ENCODE measurements around the gene POR. TPM values are rescaled to one million over a fixed set of nuclear protein-coding genes. Genes with fewer than 3 reads are reported as not detected.

POR gene
- total RNA-seq, 4 donors from 2014 or later = 66.6 to 244 (median 107) TPM

GRCh38 chr7:75937958-75938786 lies 23.2 kb downstream of the POR start:
- Histone ChIP-seq H3K27me3 (no peaks in the 10 kb centered on the region), H3K27ac (peak overlapping the region in 1 of 4 donors; percentile 18), H3K36me3 (peaks cover 0 to 17% (median 0%) of the 10 kb centered on the region in 3 donors), H3K4me1 (peaks cover 0 to 25% (median 2%) of the 10 kb centered on the region in 4 donors), H3K4me3 (no peak overlapping the region), H3K9me3 (peaks cover 0 to 8% (median 0%) of the 10 kb centered on the region in 4 donors)
- TF ChIP-seq EP300 (IDR thresholded peaks at IDR 0.05) (peak; percentile 38 to 82), CTCF (IDR thresholded peaks at IDR 0.05) (no peak)
- WGBS, 2 donors = 55 to 62% methylated on average over 15 of the region's 15 CpGs
- DNase-seq (ENCODE audit: low spot score in 2 of 2) = peak; percentile 45 to 70

GRCh38 chr7:75938921-75939320 lies 24.0 kb downstream of the POR start:
- Histone ChIP-seq H3K27ac (no peak overlapping the region), H3K9me3 (peaks cover 0 to 8% (median 0%) of the 10 kb centered on the region in 4 donors), H3K4me3 (no peak overlapping the region), H3K36me3 (peaks cover 0 to 17% (median 0%) of the 10 kb centered on the region in 3 donors), H3K4me1 (peaks cover 0 to 20% (median 0%) of the 10 kb centered on the region in 4 donors), H3K27me3 (no peaks in the 10 kb centered on the region)
- WGBS, 2 donors = 85 to 94% methylated on average over 6 of the region's 6 CpGs
- DNase-seq (ENCODE audit: low spot score in 2 of 2) = no peak
- no peak for TF ChIP-seq EP300 (IDR thresholded peaks at IDR 0.05)
- no peak for TF ChIP-seq POLR2A (IDR thresholded peaks at IDR 0.05)
- no peak for TF ChIP-seq CTCF (IDR thresholded peaks at IDR 0.05)

- TF ChIP-seq CTCF (IDR thresholded peaks at IDR 0.05) (no peak), EP300 (IDR thresholded peaks at IDR 0.05) (no peak), POLR2A (IDR thresholded peaks at IDR 0.05) (no peak)
- no peak for DNase-seq (ENCODE audit: low spot score in 2 of 2)
- no peaks in the 10 kb centered on the region for H3K27me3 ChIP-seq
- H3K9me3 ChIP-seq = no peaks in the 10 kb centered on the region
- peaks cover 0 to 11% (median 0%) of the 10 kb centered on the region in 4 donors for H3K4me1 ChIP-seq
- H3K27ac ChIP-seq = no peak overlapping the region
- peaks cover 0 to 21% (median 0%) of the 10 kb centered on the region in 3 donors for H3K36me3 ChIP-seq
- 95 to 97% methylated on average over 6 of the region's 6 CpGs for WGBS, 2 donors
- H3K4me3 ChIP-seq = no peak overlapping the region
These were observed 28.9 kb downstream of the POR start for GRCh38 chr7:75943864-75944263.

GRCh38 chr7:75944507-75944906 lies 29.6 kb downstream of the POR start:
- H3K4me1 ChIP-seq = peaks cover 0 to 11% (median 0%) of the 10 kb centered on the region in 4 donors
- WGBS, 2 donors = 88 to 97% methylated on average over 1 of the region's 1 CpG
- no peak for DNase-seq (ENCODE audit: low spot score in 2 of 2)

More at GRCh38 chr7:75944507-75944906, 29.6 kb downstream of the POR start:
- TF ChIP-seq EP300 (IDR thresholded peaks at IDR 0.05) (no peak), CTCF (IDR thresholded peaks at IDR 0.05) (no peak), POLR2A (IDR thresholded peaks at IDR 0.05) (no peak)
- peaks cover 0 to 21% (median 0%) of the 10 kb centered on the region in 3 donors for H3K36me3 ChIP-seq
- H3K27ac ChIP-seq = no peak overlapping the region
- no peaks in the 10 kb centered on the region for H3K27me3 ChIP-seq
- H3K9me3 ChIP-seq = no peaks in the 10 kb centered on the region
- no peak overlapping the region for H3K4me3 ChIP-seq
